ENCODE data around the gene ZNF652. TPM values are rescaled to one million over a fixed set of nuclear protein-coding genes. Genes with fewer than 3 reads are reported as not detected.

ZNF652 gene
- total RNA-seq, 2 donors from 2014 or later: 24.6 to 25.4 TPM

DNA sequence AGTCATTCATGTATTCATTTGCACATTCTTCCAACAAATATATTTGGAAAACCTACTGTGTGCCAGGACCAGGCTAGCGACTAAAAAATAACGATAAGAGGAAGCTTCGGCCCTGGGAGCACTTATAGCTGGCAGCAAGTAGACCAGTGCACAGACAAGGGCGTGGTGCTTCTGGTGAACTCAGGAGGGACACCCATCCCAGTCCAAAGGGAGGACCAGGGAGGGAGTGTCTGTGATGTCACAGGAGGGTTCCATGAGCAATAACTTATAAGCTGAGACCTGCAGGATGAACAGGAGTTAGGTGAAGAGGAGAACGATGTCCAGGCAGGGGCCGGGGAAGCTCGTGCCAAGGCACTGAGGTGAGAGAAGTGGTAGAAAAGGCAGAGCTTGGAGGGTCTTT lies 114.1 kb downstream of the ZNF652 start:
- no peaks in the 10 kb centered on the region for H3K9me3 ChIP-seq
- DNase-seq (ENCODE audit: low spot score): no peak
- no peaks in the 10 kb centered on the region for H3K27me3 ChIP-seq
- H3K36me3 ChIP-seq: no peaks in the 10 kb centered on the region
- peaks cover 0 to 9% of the 10 kb centered on the region in 2 donors for H3K4me1 ChIP-seq
- no peak overlapping the region for H3K27ac ChIP-seq
- no peak overlapping the region for H3K4me3 ChIP-seq
- TF ChIP-seq, protein P1, sequence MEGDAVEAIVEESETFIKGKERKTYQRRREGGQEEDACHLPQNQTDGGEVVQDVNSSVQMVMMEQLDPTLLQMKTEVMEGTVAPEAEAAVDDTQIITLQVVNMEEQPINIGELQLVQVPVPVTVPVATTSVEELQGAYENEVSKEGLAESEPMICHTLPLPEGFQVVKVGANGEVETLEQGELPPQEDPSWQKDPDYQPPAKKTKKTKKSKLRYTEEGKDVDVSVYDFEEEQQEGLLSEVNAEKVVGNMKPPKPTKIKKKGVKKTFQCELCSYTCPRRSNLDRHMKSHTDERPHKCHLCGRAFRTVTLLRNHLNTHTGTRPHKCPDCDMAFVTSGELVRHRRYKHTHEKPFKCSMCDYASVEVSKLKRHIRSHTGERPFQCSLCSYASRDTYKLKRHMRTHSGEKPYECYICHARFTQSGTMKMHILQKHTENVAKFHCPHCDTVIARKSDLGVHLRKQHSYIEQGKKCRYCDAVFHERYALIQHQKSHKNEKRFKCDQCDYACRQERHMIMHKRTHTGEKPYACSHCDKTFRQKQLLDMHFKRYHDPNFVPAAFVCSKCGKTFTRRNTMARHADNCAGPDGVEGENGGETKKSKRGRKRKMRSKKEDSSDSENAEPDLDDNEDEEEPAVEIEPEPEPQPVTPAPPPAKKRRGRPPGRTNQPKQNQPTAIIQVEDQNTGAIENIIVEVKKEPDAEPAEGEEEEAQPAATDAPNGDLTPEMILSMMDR (IDR thresholded peaks at IDR 0.05): no peak

DNA sequence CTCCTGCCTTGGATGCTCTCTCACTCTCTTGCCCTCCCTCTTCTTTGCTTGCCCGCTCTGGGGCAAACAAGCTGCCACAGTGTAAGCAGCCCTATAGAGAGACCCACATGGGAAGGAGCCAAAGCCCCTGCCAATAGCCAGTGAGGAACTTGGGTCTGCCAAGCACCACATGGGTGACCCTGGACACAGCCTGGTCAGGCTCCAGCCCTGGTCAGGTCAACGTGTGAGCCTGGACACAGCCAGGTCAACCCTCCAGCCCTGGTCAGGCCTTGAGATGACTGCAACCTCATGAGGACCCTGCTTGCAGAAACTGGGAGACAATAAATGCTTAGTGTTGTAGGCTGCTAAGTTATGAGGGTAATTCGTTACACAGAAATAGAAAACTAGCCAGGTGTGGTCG lies 117.2 kb downstream of the ZNF652 start:
- Histone ChIP-seq H3K36me3 (no peaks in the 10 kb centered on the region), H3K4me1 (peaks cover 0 to 9% of the 10 kb centered on the region in 2 donors), H3K27me3 (no peaks in the 10 kb centered on the region), H3K27ac (no peak overlapping the region), H3K9me3 (no peaks in the 10 kb centered on the region), H3K4me3 (no peak overlapping the region)
- TF ChIP-seq, protein P1 (IDR thresholded peaks at IDR 0.05): no peak
- no peak for DNase-seq (ENCODE audit: low spot score)

Small RNA genes within 50 kb of the gene (microRNA-seq; reads per million reads assigned to microRNA genes)
- gene MIR6129 (ENCODE audit: borderline number of aligned reads in 2 of 2, borderline replicate concordance in 1 of 2): 0 reads per million in 2 donors

Other genes with a start within 250 kb of the ZNF652 start
- gene B4GALNT2, start 229.5 kb downstream of the ZNF652 start, total RNA-seq: not detected
- 1 to 10 TPM in 1 of 2 donors, under 1 TPM in 1; 0.90 to 1.4 TPM for gene GNGT2, start 151.7 kb downstream of the ZNF652 start, total RNA-seq
- gene ABI3, start 151.5 kb downstream of the ZNF652 start, total RNA-seq: 1 to 10 TPM; 6.7 to 8.2 TPM
- 1 to 10 TPM in 1 of 2 donors, under 1 TPM in 1; 0.56 to 2.2 TPM for gene PHOSPHO1, start 131.5 kb downstream of the ZNF652 start, total RNA-seq
- gene PHB1, start 52.6 kb upstream of the ZNF652 start, total RNA-seq: 100 to 1,000 TPM; 108 to 123 TPM
- gene NGFR, start 133.0 kb upstream of the ZNF652 start, total RNA-seq: 10 to 100 TPM; 13.9 to 16.7 TPM
- 1 to 10 TPM; 3.4 to 8.8 TPM for gene NXPH3, start 213.6 kb upstream of the ZNF652 start, total RNA-seq

Measured in right atrium auricular region (tissue), 2 donors.